Measurements from ENCODE around the gene AIG1. TPM values are rescaled to one million over a fixed set of nuclear protein-coding genes. Genes with fewer than 3 reads are reported as not detected.
"Not testable (repeated sequence)": the region's sequence is repeated elsewhere in the genome, so short reads cannot be mapped to it uniquely, and the experiment has no call there.

Gene AIG1
- total RNA-seq, 1 donor, result 70.9 TPM

GRCh38 chr6:143337201-143337949 is 276.7 kb downstream of the AIG1 start:
- TF ChIP-seq CTCF (IDR thresholded peaks at IDR 0.05; ENCODE audit: extremely low read depth, low read depth, low read length), result peak; percentile 36
- peak overlapping the region; percentile 62 for H2AFZ ChIP-seq (ENCODE audit: low read length)
- no peak overlapping the region for H3K4me2 ChIP-seq (ENCODE audit: insufficient read depth, low read length)
- no peak for DNase-seq (ENCODE audit: insufficient read length, low spot score, missing footprints)
- H3K9me3 ChIP-seq (ENCODE audit: low read depth, low read length), result no peaks in the 10 kb centered on the region
- H3K27me3 ChIP-seq (ENCODE audit: insufficient read depth, low read length), result no peaks in the 10 kb centered on the region
- H3K36me3 ChIP-seq (ENCODE audit: insufficient read depth, low read length), result peaks cover 3% of the 10 kb centered on the region
- H3K27ac ChIP-seq (ENCODE audit: low read depth, low read length), result peak overlapping the region; percentile 85
- no peaks in the 10 kb centered on the region for H3K79me2 ChIP-seq (ENCODE audit: insufficient read depth, low read length)
- H4K20me1 ChIP-seq (ENCODE audit: insufficient read depth, low read length), result no peaks in the 10 kb centered on the region
- peaks cover 19% of the 10 kb centered on the region for H3K4me1 ChIP-seq (ENCODE audit: insufficient read depth, low read length)
- H3K4me3 ChIP-seq (ENCODE audit: insufficient read depth, low read length), result no peak overlapping the region

- Histone ChIP-seq H2AFZ (ENCODE audit: low read length) (no peak overlapping the region), H3K4me3 (ENCODE audit: insufficient read depth, low read length) (no peak overlapping the region), H3K79me2 (ENCODE audit: insufficient read depth, low read length) (no peaks in the 10 kb centered on the region), H3K4me1 (ENCODE audit: insufficient read depth, low read length) (peaks cover 16% of the 10 kb centered on the region), H3K4me2 (ENCODE audit: insufficient read depth, low read length) (no peak overlapping the region), H4K20me1 (ENCODE audit: insufficient read depth, low read length) (no peaks in the 10 kb centered on the region), H3K9me3 (ENCODE audit: low read depth, low read length) (no peaks in the 10 kb centered on the region), H3K27me3 (ENCODE audit: insufficient read depth, low read length) (no peaks in the 10 kb centered on the region), H3K36me3 (ENCODE audit: insufficient read depth, low read length) (peaks cover 3% of the 10 kb centered on the region), H3K27ac (ENCODE audit: low read depth, low read length) (no peak overlapping the region)
- DNase-seq (ENCODE audit: insufficient read length, low spot score, missing footprints), result no peak
- TF ChIP-seq CTCF (IDR thresholded peaks at IDR 0.05; ENCODE audit: extremely low read depth, low read depth, low read length), result no peak
These were observed 278.5 kb downstream of the AIG1 start for GRCh38 chr6:143339223-143339622.

- not testable (repeated sequence) for H3K79me2 ChIP-seq (ENCODE audit: insufficient read depth, low read length); H3K4me2 ChIP-seq (ENCODE audit: insufficient read depth, low read length); H4K20me1 ChIP-seq (ENCODE audit: insufficient read depth, low read length)
These were observed 284.8 kb downstream of the AIG1 start for GRCh38 chr6:143345477-143345876.

GRCh38 chr6:143346004-143346403 is 285.3 kb downstream of the AIG1 start:
- peaks cover 13% of the 10 kb centered on the region for H3K4me1 ChIP-seq (ENCODE audit: insufficient read depth, low read length)
- TF ChIP-seq CTCF (IDR thresholded peaks at IDR 0.05; ENCODE audit: extremely low read depth, low read depth, low read length), result no peak
- no peaks in the 10 kb centered on the region for H3K9me3 ChIP-seq (ENCODE audit: low read depth, low read length)
- H3K4me2 ChIP-seq (ENCODE audit: insufficient read depth, low read length), result no peak overlapping the region
- no peak overlapping the region for H3K27ac ChIP-seq (ENCODE audit: low read depth, low read length)
- no peaks in the 10 kb centered on the region for H3K27me3 ChIP-seq (ENCODE audit: insufficient read depth, low read length)
- peak overlapping the region; percentile 33 for H2AFZ ChIP-seq (ENCODE audit: low read length)
- no peak overlapping the region for H3K4me3 ChIP-seq (ENCODE audit: insufficient read depth, low read length)
- H3K79me2 ChIP-seq (ENCODE audit: insufficient read depth, low read length), result no peaks in the 10 kb centered on the region
- no peak for DNase-seq (ENCODE audit: insufficient read length, low spot score, missing footprints)
- peaks cover 1% of the 10 kb centered on the region for H3K36me3 ChIP-seq (ENCODE audit: insufficient read depth, low read length)
- no peaks in the 10 kb centered on the region for H4K20me1 ChIP-seq (ENCODE audit: insufficient read depth, low read length)

More at GRCh38 chr6:143345477-143345876, 284.8 kb downstream of the AIG1 start:
- not testable (repeated sequence) for H3K4me3 ChIP-seq (ENCODE audit: insufficient read depth, low read length); H3K27me3 ChIP-seq (ENCODE audit: insufficient read depth, low read length); H2AFZ ChIP-seq (ENCODE audit: low read length); H3K36me3 ChIP-seq (ENCODE audit: insufficient read depth, low read length); DNase-seq (ENCODE audit: insufficient read length, low spot score, missing footprints); H3K9me3 ChIP-seq (ENCODE audit: low read depth, low read length); H3K27ac ChIP-seq (ENCODE audit: low read depth, low read length)
- peaks cover 13% of the 10 kb centered on the region for H3K4me1 ChIP-seq (ENCODE audit: insufficient read depth, low read length)
